Measurements from ENCODE around the gene PLEKHM2.

- TF ChIP-seq, protein P1, sequence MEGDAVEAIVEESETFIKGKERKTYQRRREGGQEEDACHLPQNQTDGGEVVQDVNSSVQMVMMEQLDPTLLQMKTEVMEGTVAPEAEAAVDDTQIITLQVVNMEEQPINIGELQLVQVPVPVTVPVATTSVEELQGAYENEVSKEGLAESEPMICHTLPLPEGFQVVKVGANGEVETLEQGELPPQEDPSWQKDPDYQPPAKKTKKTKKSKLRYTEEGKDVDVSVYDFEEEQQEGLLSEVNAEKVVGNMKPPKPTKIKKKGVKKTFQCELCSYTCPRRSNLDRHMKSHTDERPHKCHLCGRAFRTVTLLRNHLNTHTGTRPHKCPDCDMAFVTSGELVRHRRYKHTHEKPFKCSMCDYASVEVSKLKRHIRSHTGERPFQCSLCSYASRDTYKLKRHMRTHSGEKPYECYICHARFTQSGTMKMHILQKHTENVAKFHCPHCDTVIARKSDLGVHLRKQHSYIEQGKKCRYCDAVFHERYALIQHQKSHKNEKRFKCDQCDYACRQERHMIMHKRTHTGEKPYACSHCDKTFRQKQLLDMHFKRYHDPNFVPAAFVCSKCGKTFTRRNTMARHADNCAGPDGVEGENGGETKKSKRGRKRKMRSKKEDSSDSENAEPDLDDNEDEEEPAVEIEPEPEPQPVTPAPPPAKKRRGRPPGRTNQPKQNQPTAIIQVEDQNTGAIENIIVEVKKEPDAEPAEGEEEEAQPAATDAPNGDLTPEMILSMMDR (optimal IDR thresholded peaks at IDR 0.05 in 1 of 3, IDR thresholded peaks at IDR 0.05 in 1 of 3, conservative IDR thresholded peaks at IDR 0.05 in 1 of 3; ENCODE audit: extremely low read depth in 1 of 3, insufficient read depth in 2 of 3, low read length in 3 of 3): no peak
- no peak for TF ChIP-seq EZH2 (IDR thresholded peaks at IDR 0.05; ENCODE audit: low read length)
Observed at GRCh38 chr1:15749399-15750291, 65.5 kb downstream of the PLEKHM2 start.

Data from keratinocyte (primary cell).